C1 segment of cervical spinal cord (tissue), 14 donors: ENCODE data around the gene PIGR.

Source experiments
- DNase-seq, 14 donors: peaks; one replicate each; lab custom pipeline; 2025; lab: John Stamatoyannopoulos, UW

Gene PIGR

DNA sequence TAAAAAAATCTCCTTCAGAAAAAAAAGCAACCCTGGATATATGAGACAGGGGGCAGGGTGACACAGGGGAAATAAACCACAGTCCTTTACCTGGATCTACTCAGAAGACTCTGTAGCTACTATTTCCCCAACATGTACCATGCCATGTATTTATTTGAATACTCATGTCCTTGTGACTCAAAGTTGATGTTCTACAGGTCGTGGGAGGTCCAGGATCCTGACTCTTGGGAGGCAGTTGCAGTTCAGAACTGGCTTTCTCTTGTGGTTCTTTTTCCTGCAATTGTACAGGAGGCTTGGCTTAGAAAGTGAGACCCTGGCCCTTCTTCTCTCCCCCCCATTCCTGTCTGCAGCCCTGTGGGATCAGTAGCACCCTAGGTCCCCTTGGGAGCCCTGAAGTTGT is 54.9 kb downstream of the PIGR start:
- DNase-seq = no peak

DNA sequence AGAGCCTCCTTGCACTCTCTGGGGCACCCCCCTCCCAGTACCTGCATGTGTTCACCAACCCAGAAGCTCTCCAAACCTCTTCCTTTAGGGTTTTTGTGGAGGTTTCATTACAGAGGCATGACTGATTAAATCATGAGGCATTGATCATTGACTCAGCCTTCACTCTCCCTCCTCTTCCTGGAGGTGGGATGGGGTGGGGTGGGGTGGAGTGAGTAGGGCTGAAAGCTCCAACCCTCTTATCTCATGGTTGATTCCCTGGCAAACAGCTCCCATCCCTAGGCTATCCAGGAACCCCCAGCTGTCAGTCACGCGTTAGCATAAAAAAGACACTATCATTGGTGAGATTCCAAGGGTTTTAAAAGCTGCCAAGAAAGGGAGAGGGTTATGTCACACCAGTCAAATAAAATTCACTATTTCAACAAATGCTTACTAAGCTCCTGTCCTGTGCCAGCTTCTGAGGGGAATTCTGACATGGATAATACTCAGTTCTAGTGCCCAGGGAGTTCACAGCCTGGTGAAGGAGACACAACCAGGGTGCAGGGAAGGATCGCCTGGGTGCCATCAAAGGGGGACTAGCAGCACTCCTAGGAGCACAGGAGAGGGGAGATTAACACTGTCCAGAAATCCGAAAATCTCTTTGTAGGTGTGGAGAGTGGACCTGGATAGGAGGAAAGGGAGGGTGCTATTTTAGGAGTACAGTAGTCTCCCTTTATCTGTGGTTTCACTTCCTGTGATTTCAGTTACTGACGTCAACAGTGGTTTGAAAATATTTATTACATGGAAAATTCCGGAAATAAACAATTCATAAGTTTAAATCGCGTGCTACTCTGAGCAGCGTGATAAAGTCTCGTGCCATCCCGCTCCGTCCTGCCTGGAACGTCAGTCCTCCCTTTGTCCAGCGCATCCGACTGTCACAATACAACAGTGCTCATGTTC is 55.9 kb downstream of the PIGR start:
- no peak for DNase-seq

DNA sequence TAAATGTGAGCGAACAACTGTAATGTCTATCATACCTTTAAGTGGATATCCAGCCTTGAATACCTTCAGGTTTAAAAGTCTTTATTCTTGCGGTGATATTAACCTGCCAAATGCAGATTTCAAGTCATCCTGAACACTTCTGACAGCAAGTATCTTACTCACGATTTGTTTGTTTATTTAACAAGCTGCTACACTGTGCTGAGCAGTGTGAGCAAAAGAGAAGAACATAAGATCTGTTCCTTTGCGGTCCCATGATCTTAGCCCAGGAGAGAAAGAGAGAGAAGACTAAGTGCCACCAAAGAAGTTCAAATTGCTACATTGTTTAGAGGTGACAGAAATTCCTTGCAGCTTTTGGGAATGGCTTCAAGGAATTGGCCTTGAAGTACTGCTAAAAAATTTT is 58.6 kb downstream of the PIGR start:
- no peak for DNase-seq

- DNase-seq = no peak
Measured at GRCh38 chr1:206886831-206887230, 59.4 kb downstream of the PIGR start.

DNA sequence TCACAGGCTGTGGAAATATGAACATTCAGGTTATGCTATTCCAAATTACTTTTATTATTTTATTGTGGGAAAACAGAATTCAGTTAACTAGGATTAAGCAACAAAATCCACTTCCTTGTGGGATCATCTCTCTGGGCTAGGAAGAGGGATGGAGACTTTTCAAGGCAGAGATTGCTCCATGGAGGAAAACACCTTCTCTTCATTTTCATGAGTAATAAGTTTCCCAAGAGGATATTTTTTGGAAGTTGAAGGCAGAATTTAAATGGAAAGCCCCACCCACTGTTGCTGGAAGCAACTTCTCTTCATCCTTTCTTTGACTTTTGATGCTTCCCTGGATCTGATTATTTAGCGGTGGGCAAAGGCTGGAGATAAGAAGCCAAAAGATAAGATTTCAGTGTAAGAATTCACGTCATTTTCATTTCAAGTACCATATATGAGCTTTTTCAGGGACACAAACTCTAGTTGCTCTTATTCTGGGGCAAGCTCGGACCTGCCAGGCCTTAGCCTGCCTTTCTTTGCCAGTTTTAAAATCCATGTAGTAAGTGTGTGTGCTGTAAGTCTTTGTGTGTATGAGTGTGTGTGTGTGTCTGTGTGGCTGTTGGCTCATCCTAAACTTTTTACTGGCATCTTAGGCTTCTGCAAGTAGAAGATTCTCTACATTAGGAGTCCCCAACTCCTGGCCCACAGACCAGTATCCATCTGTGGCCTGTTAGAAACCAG is 60.8 kb downstream of the PIGR start:
- DNase-seq = no peak

GRCh38 chr1:206883876-206884275 is 62.4 kb downstream of the PIGR start:
- no peak for DNase-seq

GRCh38 chr1:206883160-206883559 is 63.1 kb downstream of the PIGR start:
- DNase-seq = no peak

DNA sequence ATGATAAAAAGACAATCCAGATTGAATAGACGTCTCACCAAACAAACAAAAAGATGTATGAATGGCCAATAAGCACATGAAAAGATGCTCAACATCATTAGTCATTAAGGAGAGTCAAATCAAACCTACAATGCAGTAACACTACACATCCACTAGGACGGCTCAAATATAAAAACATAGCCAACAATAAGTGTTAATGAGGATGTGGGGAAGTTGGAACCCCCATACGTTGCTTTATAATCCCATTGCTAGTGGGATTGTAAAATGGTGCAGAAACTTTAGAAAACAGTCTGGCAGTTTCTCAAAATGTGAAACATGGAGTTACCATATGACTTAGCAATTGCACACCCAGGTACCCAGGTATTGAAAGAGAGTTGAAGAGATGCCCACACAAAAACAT is 63.7 kb downstream of the PIGR start:
- DNase-seq = no peak

DNA sequence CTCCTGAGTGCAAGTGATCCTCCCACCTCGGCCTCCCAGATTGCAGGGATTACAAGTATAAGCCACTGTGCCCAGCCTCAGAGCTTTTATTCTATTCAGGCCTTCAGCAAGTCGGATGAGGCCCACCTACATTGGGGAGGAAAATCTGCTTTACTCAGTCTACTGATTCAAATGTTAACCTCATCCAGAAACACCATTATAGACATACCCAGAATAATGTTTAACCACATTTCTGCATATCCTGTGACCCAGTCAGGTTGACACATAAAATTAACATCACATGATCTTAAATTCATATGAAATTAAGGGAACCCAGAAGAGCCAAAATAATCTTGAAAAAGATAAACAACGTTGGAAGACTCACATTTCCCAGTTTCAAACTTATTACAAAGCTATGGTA is 66.0 kb downstream of the PIGR start:
- DNase-seq = no peak
